Gastroesophageal sphincter (tissue), 3 donors: Measurements from ENCODE around the gene NR2C1.

Experiments used
- CTCF ChIP-seq, 4 experiments: fragments of 200-600 bp in 2 of 4; fragments of 450-650 bp in 2 of 4; sonication (generic) in 1 of 4; IDR thresholded peaks; one replicate each; pipeline ENCODE4 v1.5.1; 2017 to 2019; ENCODE audit warnings: antibody characterized with exemption in 4 of 4, mild to moderate bottlenecking in 2 of 4, moderate library complexity in 2 of 4
- POLR2A ChIP-seq, 2 donors: fragments of 450-650 bp; IDR thresholded peaks; one replicate each; pipeline ENCODE4 v1.6.1; 2017; ENCODE audit warnings: antibody characterized with exemption in 2 of 2, mild to moderate bottlenecking in 2 of 2, moderate library complexity in 1 of 2

- TF ChIP-seq CTCF (IDR thresholded peaks at IDR 0.05), result no peak
- no peak for TF ChIP-seq POLR2A (IDR thresholded peaks at IDR 0.05)
Measured at GRCh38 chr12:95077341-95077740, 3.9 kb upstream of the NR2C1 start.
